H1 (cell line): ENCODE measurements around the gene EHBP1. TPM values are rescaled to one million over a fixed set of nuclear protein-coding genes. Genes with fewer than 3 reads are reported as not detected.

Experiments
- CTCF ChIA-PET: fragments of 300-600 bp; sonication (Branson Sonifier 250); formaldehyde crosslinking; loops from one replicate; lab custom pipeline; 2021; ENCODE audit not compliant: partially characterized antibody; lab: Charles Lee
- POLR2A ChIA-PET: fragments of 300-600 bp; sonication (Branson Sonifier 250); formaldehyde crosslinking; loops from one replicate; lab custom pipeline; 2021; ENCODE audit warnings: inconsistent platforms; ENCODE audit not compliant: partially characterized antibody; lab: Charles Lee
- DNase-seq, 2 experiments: peaks; one replicate each; pipeline versions ENCODE4 v3.0.0 to v3.0.0-alpha.2; 2010 to 2022; ENCODE audit warnings: low spot score in 2 of 2, low read depth in 1 of 2, mixed read lengths in 1 of 2
- FAIRE-seq: peaks from 2 replicates; lab custom pipeline; 2011; peaks lifted over from hg19 to GRCh38; lab: Jason Lieb, UNC
- H2AFZ ChIP-seq: 2 replicates; pipeline ENCODE4 v1.8.1; 2012; ENCODE audit warnings: low read length, inconsistent platforms
- H2AK5ac ChIP-seq: 2 replicates; pipeline ENCODE4 v1.6.1; 2013; ENCODE audit warnings: low read depth, low read length
- H2BK120ac ChIP-seq: replicated peaks from 2 replicates; pipeline ENCODE3; 2013; ENCODE audit warnings: low read depth, low read length, inconsistent platforms
- H2BK12ac ChIP-seq: 2 replicates; pipeline ENCODE4 v1.6.1; 2013; ENCODE audit warnings: low read depth, low read length
- H2BK15ac ChIP-seq: 2 replicates; pipeline ENCODE4 v1.6.1; 2013; ENCODE audit warnings: low read length
- H2BK20ac ChIP-seq: 2 replicates; pipeline ENCODE4 v1.6.1; 2013; ENCODE audit warnings: low read length
- H2BK5ac ChIP-seq: 2 replicates; pipeline ENCODE4 v1.6.1; 2013; ENCODE audit warnings: low read depth, low read length
- H3K14ac ChIP-seq: 2 replicates; pipeline ENCODE4 v1.6.1; 2013; ENCODE audit warnings: inconsistent platforms; ENCODE audit not compliant: insufficient read length
- H3K18ac ChIP-seq: 2 replicates; pipeline ENCODE4 v1.6.1; 2013; ENCODE audit warnings: low read length; ENCODE audit errors: extremely low read depth
- H3K23ac ChIP-seq: 2 replicates; pipeline ENCODE4 v1.6.1; 2013; ENCODE audit warnings: inconsistent platforms; ENCODE audit not compliant: insufficient read length
- H3K23me2 ChIP-seq: 2 replicates; pipeline ENCODE4 v1.6.1; 2013; ENCODE audit warnings: low read depth, low read length
- H3K27ac ChIP-seq: 2 replicates; pipeline ENCODE4 v1.6.1; 2011; ENCODE audit warnings: low read depth, low read length, inconsistent platforms
- H3K27me3 ChIP-seq, 4 experiments: replicated peaks in 1 of 4; 1 replicate in 1 of 4; 2 replicates in 3 of 4; pipeline versions ENCODE4 v1.6.1 to v1.8.1; 2011 to 2013; ENCODE audit warnings: low read length in 3 of 4, mild to moderate bottlenecking in 3 of 4, inconsistent platforms in 2 of 4, mixed read lengths in 2 of 4, moderate library complexity in 1 of 4; ENCODE audit not compliant: control insufficient read depth in 3 of 4, insufficient read depth in 3 of 4; ENCODE audit errors: extremely low read depth in 1 of 4
- H3K36me3 ChIP-seq, 4 experiments: 2 replicates each; pipeline versions ENCODE4 v1.6.1 to v1.8.1; 2011 to 2013; ENCODE audit warnings: mild to moderate bottlenecking in 4 of 4, low read length in 3 of 4, moderate library complexity in 2 of 4, control low read depth in 1 of 4, inconsistent platforms in 1 of 4; ENCODE audit not compliant: insufficient read depth in 4 of 4, control insufficient read depth in 2 of 4
- H3K4ac ChIP-seq: replicated peaks from 2 replicates; pipeline ENCODE3; 2013; ENCODE audit warnings: low read length, low read depth, mixed read lengths, inconsistent platforms; ENCODE audit not compliant: insufficient read length
- H3K4me1 ChIP-seq, 4 experiments: replicated peaks in 1 of 4; 1 replicate in 1 of 4; 2 replicates in 3 of 4; pipeline versions ENCODE4 v1.6.1 to v1.8.1; 2011 to 2013; ENCODE audit warnings: low read length in 3 of 4, inconsistent platforms in 2 of 4, mixed read lengths in 1 of 4; ENCODE audit not compliant: insufficient read depth in 4 of 4, control insufficient read depth in 3 of 4
- H3K4me2 ChIP-seq, 2 experiments: 2 replicates each; pipeline versions ENCODE4 v1.6.1 to v1.8.1; 2011 to 2013; ENCODE audit warnings: low read depth in 2 of 2, low read length in 2 of 2, control low read depth in 1 of 2, inconsistent platforms in 1 of 2, mild to moderate bottlenecking in 1 of 2; ENCODE audit not compliant: insufficient read depth in 1 of 2
- H3K4me3 ChIP-seq, 4 experiments: fragments of 200-600, 300-600 bp in 1 of 4; sonication (generic), shearing (Covaris generic), sonication (Bioruptor Twin) in 1 of 4; 2 replicates each; pipeline versions ENCODE4 v1.5.1 to v1.8.1; 2011 to 2016; ENCODE audit warnings: low read length in 4 of 4, low read depth in 3 of 4, control low read depth in 2 of 4, inconsistent platforms in 2 of 4, mild to moderate bottlenecking in 2 of 4, mixed read lengths in 1 of 4, moderate library complexity in 1 of 4; ENCODE audit not compliant: insufficient read depth in 2 of 4; ENCODE audit errors: extremely low read depth in 1 of 4
- H3K56ac ChIP-seq: replicated peaks from 2 replicates; pipeline ENCODE3; 2013; ENCODE audit warnings: low read depth, mild to moderate bottlenecking, mixed read lengths, low read length, inconsistent platforms; ENCODE audit not compliant: insufficient read length
- H3K79me1 ChIP-seq: 2 replicates; pipeline ENCODE4 v1.6.1; 2013; ENCODE audit warnings: low read depth, low read length, control low read depth
- H3K79me2 ChIP-seq, 2 experiments: 2 replicates each; pipeline versions ENCODE4 v1.6.1 to v1.8.1; 2012 to 2013; ENCODE audit warnings: low read length in 2 of 2, mild to moderate bottlenecking in 2 of 2, inconsistent platforms in 1 of 2; ENCODE audit not compliant: insufficient read depth in 2 of 2, control insufficient read depth in 1 of 2
- H3K9ac ChIP-seq, 4 experiments: replicated peaks in 1 of 4; 1 replicate in 1 of 4; 2 replicates in 3 of 4; pipeline versions ENCODE4 v1.6.1 to v1.8.1; 2011 to 2013; ENCODE audit warnings: low read depth in 3 of 4, low read length in 3 of 4, control low read depth in 2 of 4, mild to moderate bottlenecking in 2 of 4, moderate library complexity in 2 of 4, inconsistent platforms in 1 of 4; ENCODE audit errors: extremely low read depth in 1 of 4
- H3K9me3 ChIP-seq, 2 experiments: 2 replicates each; pipeline versions ENCODE4 v1.6.1 to v1.8.1; 2012 to 2013; ENCODE audit warnings: mild to moderate bottlenecking in 2 of 2, moderate library complexity in 2 of 2, control low read depth in 1 of 2, inconsistent platforms in 1 of 2, low read depth in 1 of 2, low read length in 1 of 2, mixed read lengths in 1 of 2; ENCODE audit not compliant: insufficient read depth in 2 of 2
- H4K20me1 ChIP-seq, 2 experiments: replicated peaks in 1 of 2; 2 replicates each; pipeline versions ENCODE3 to v1.8.1; 2011 to 2013; ENCODE audit warnings: inconsistent platforms in 2 of 2, low read length in 2 of 2, mild to moderate bottlenecking in 1 of 2; ENCODE audit not compliant: insufficient read depth in 2 of 2, control insufficient read depth in 1 of 2
- H4K5ac ChIP-seq: 2 replicates; pipeline ENCODE4 v1.6.1; 2013; ENCODE audit warnings: low read length, low read depth, mixed read lengths, inconsistent platforms; ENCODE audit not compliant: insufficient read length
- H4K8ac ChIP-seq: 2 replicates; pipeline ENCODE4 v1.8.0; 2013; ENCODE audit warnings: mild to moderate bottlenecking, moderate library complexity, low read length, inconsistent platforms; ENCODE audit not compliant: insufficient read depth; ENCODE audit errors: extremely low read depth
- H4K91ac ChIP-seq: replicated peaks from 2 replicates; pipeline ENCODE3; 2013; ENCODE audit warnings: low read length, mixed read lengths, inconsistent platforms; ENCODE audit not compliant: insufficient read length
- CBX8 ChIP-seq: fragments of 300-800, 300-1000 bp; sonication (generic); IDR thresholded peaks from 2 replicates; pipeline ENCODE4 v1.7.1; 2016; ENCODE audit warnings: low read depth, low read length, borderline replicate concordance
- CHD2 ChIP-seq: IDR thresholded peaks from 2 replicates; pipeline ENCODE4 v1.6.1; 2012; ENCODE audit warnings: low read length, improper control_type of control experiment
- FOSL1 ChIP-seq: IDR thresholded peaks from 2 replicates; pipeline ENCODE4 v1.6.1; 2011; ENCODE audit warnings: mild to moderate bottlenecking, low read depth, low read length, moderate library complexity; ENCODE audit not compliant: insufficient read depth
- KDM1A ChIP-seq: fragments of 200-600, 300-600 bp; sonication (generic); IDR thresholded peaks from 2 replicates; pipeline ENCODE4 v1.7.1; 2016; ENCODE audit warnings: mild to moderate bottlenecking, low read length, borderline replicate concordance
- NANOG ChIP-seq: IDR thresholded peaks from 2 replicates; pipeline ENCODE4 v1.6.1; 2011; ENCODE audit warnings: low read length, low read depth, mild to moderate bottlenecking, inconsistent platforms; ENCODE audit not compliant: insufficient read depth, poor library complexity, severe bottlenecking
- NRF1 ChIP-seq: IDR thresholded peaks from 2 replicates; pipeline ENCODE4 v1.6.1; 2011; ENCODE audit warnings: mild to moderate bottlenecking, low read depth, low read length, improper control_type of control experiment
- POLR2A ChIP-seq, 2 experiments: IDR thresholded peaks; 1 replicate in 1 of 2; 2 replicates in 1 of 2; pipeline ENCODE4 v1.6.1; 2011; ENCODE audit warnings: low read depth in 2 of 2, low read length in 2 of 2, mild to moderate bottlenecking in 2 of 2; ENCODE audit errors: control extremely low read depth in 1 of 2
- RNF2 ChIP-seq: fragments of 200-900, 300-1000 bp; sonication (generic); IDR thresholded peaks from 2 replicates; pipeline ENCODE4 v1.7.1; 2016; ENCODE audit warnings: borderline replicate concordance, low read depth, mild to moderate bottlenecking, antibody characterized with exemption, low read length; ENCODE audit not compliant: poor library complexity, severe bottlenecking; ENCODE audit errors: missing control alignments
- SAP30 ChIP-seq: fragments of 300-600 bp; sonication (generic); IDR thresholded peaks from 2 replicates; pipeline ENCODE4 v1.7.1; 2012; ENCODE audit warnings: low read length, moderate library complexity, mild to moderate bottlenecking, inconsistent platforms; ENCODE audit not compliant: insufficient read depth, insufficient replicate concordance
- SIN3A ChIP-seq, 2 experiments: IDR thresholded peaks in 1 of 2; conservative IDR thresholded peaks in 1 of 2; 2 replicates each; pipeline ENCODE4 v1.6.1; 2011 to 2012; ENCODE audit warnings: low read length in 2 of 2, improper control_type of control experiment in 1 of 2, low read depth in 1 of 2, mild to moderate bottlenecking in 1 of 2
- SP1 ChIP-seq: IDR thresholded peaks from 2 replicates; pipeline ENCODE4 v1.6.1; 2011; ENCODE audit warnings: low read depth, low read length
- SRF ChIP-seq: IDR thresholded peaks from 2 replicates; pipeline ENCODE4 v1.6.1; 2011; ENCODE audit warnings: mild to moderate bottlenecking, low read depth, low read length, moderate library complexity
- WGBS, 2 experiments: shearing (Covaris generic) in 1 of 2; methylation state at CpG; one replicate each; pipeline versions ENCODE4 v1.1.6 to v1.1.7; 2013 to 2015; ENCODE audit warnings: low lambda C conversion rate in 2 of 2, mixed read lengths in 2 of 2, inconsistent platforms in 1 of 2, low coverage in 1 of 2, missing lambda C conversion rate in 1 of 2; ENCODE audit not compliant: insufficient replicate concordance in 2 of 2, insufficient coverage in 1 of 2, insufficient read length in 1 of 2; ENCODE audit errors: extremely low coverage in 1 of 2, missing lambda C conversion rate in 1 of 2; 5-methylcytosine and 5-hydroxymethylcytosine counted together
- polyA plus RNA-seq, 7 experiments: library from polyadenylated mRNA; depleted of rRNA in 3 of 7; stranded (reverse) in 5 of 7; unstranded in 2 of 7; fragments of >200 nt in 5 of 7; fragments of 200-250 nt in 2 of 7; gene quantifications; 1 replicate in 5 of 7; 2 replicates in 1 of 7; 4 replicates in 1 of 7; pipeline versions ENCODE4 v1.2.1 to v1.2.3, GENCODE V29; 2011 to 2013; ENCODE audit warnings: missing spikeins in 2 of 7, mixed read lengths in 2 of 7
- total RNA-seq: library from RNA; stranded (reverse); fragmentation: NEBNext Ultra II Directional; extraction: Animal tissue kit (Norgen Biotek cat#: 25700); gene quantifications from 2 replicates; pipeline ENCODE4 v1.2.1, GENCODE V29; 2021
- TF ChIP-seq, protein P1 (sequence below): IDR thresholded peaks from 2 replicates; pipeline ENCODE4 v1.6.1; 2012; ENCODE audit warnings: low read length, inconsistent platforms

Gene EHBP1
- total and polyA plus RNA-seq, 2 of the 8 experiments (the other 6 are each of a cell fraction or from before 2014, with no cell fraction given): 12.0 to 64.1 TPM

DNA sequence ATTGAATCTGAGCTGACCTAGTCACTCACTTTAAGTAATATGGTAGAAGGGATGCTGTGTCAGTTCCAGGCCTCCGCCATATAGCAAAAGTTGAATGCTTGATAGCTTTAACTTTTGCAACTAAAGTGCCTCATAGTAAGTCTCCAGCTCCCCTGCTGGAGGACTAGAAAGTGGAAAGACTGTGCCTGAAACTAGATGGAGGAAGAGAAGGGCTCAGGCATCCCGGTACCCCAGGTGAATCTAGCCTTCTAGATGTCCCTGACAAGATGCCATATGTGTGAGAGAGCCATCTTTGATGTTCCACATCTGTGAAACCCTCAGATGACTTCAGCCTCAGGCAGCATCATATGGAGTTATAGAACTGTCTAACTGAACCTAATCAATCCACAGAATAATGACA is 366.2 kb downstream of the EHBP1 start:
- H4K91ac ChIP-seq: no peak overlapping the region
- no peak for FAIRE-seq
- no peak for TF ChIP-seq NANOG
- TF ChIP-seq KDM1A: no peak
- no peak for TF ChIP-seq CBX8
- TF ChIP-seq SRF: no peak
- no peak for TF ChIP-seq RNF2
- TF ChIP-seq SAP30: no peak
- TF ChIP-seq SP1: no peak
- TF ChIP-seq POLR2A (IDR thresholded peaks at IDR 0.05; ENCODE audit: control extremely low read depth in 1 of 2, low read depth in 2 of 2, low read length in 2 of 2): no peak
- no peak for TF ChIP-seq FOSL1
- no peak for TF ChIP-seq NRF1
- no peak for TF ChIP-seq CHD2
- TF ChIP-seq SIN3A (conservative IDR thresholded peaks at IDR 0.05 in 1 of 2, IDR thresholded peaks at IDR 0.05 in 1 of 2; ENCODE audit: low read depth in 1 of 2, low read length in 2 of 2): no peak
- TF ChIP-seq, protein P1, sequence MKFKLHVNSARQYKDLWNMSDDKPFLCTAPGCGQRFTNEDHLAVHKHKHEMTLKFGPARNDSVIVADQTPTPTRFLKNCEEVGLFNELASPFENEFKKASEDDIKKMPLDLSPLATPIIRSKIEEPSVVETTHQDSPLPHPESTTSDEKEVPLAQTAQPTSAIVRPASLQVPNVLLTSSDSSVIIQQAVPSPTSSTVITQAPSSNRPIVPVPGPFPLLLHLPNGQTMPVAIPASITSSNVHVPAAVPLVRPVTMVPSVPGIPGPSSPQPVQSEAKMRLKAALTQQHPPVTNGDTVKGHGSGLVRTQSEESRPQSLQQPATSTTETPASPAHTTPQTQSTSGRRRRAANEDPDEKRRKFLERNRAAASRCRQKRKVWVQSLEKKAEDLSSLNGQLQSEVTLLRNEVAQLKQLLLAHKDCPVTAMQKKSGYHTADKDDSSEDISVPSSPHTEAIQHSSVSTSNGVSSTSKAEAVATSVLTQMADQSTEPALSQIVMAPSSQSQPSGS: no peak

More for the DNA sequence above, 366.2 kb downstream of the EHBP1 start:
- Histone ChIP-seq H2BK5ac (no peak overlapping the region), H3K9ac (no peak overlapping the region), H3K4me1 (no peaks in the 10 kb centered on the region), H3K79me2 (no peaks in the 10 kb centered on the region), H3K4ac (no peak overlapping the region), H2AFZ (no peak overlapping the region), H2BK12ac (no peak overlapping the region), H3K18ac (no peak overlapping the region), H3K23me2 (no peaks in the 10 kb centered on the region), H3K4me2 (no peak overlapping the region), H3K79me1 (no peaks in the 10 kb centered on the region), H4K8ac (no peak overlapping the region), H2BK15ac (no peak overlapping the region), H2AK5ac (no peak overlapping the region), H2BK20ac (no peak overlapping the region), H3K14ac (no peak overlapping the region), H2BK120ac (no peak overlapping the region), H4K20me1 (no peaks in the 10 kb centered on the region), H3K9me3 (no peaks in the 10 kb centered on the region), H3K36me3 (no peaks in the 10 kb centered on the region), H3K23ac (no peak overlapping the region), H3K27ac (no peak overlapping the region), H3K27me3 (no peaks in the 10 kb centered on the region), H3K4me3 (no peak overlapping the region), H3K56ac (no peak overlapping the region), H4K5ac (no peak overlapping the region)
- DNase-seq: no peak
- ChIA-PET POLR2A (no interaction called here), CTCF (no interaction called here)
- WGBS, 2 experiments: 81% methylated on average over 2 of the region's 2 CpGs; no CpG with 5 or more reads in 1 of the 2 experiments
